Germinal center (tissue), 1 donor: Measurements from ENCODE around the gene AGPAT1.

Experiments
- DNase-seq: peaks from one replicate; pipeline ENCODE4 v3.0.0; 2012; ENCODE audit warnings: mixed read lengths, low spot score

The AGPAT1 gene

GRCh38 chr6:32168807-32169591 lies 6.9 kb downstream of the AGPAT1 start:
- no peak for DNase-seq

GRCh38 chr6:32168350-32168749 lies 7.5 kb downstream of the AGPAT1 start:
- DNase-seq, result no peak

- DNase-seq, result no peak
Measured at GRCh38 chr6:32167761-32168262, 8.1 kb downstream of the AGPAT1 start.

- no peak for DNase-seq
Measured at GRCh38 chr6:32167154-32167760, 8.6 kb downstream of the AGPAT1 start.

GRCh38 chr6:32166411-32167061 lies 9.3 kb downstream of the AGPAT1 start:
- DNase-seq, result no peak

- no peak for DNase-seq
Measured at GRCh38 chr6:32164295-32164694, 11.6 kb downstream of the AGPAT1 start, which contains the start of gene EGFL8. TSS of gene EGFL8 (plus strand) at chr6:32164595. CDS start at chr6:32166166, 1,571 bp downstream.

- DNase-seq, result no peak
Measured at GRCh38 chr6:32163559-32164258, 12.2 kb downstream of the AGPAT1 start.

- DNase-seq, result no peak
Measured at GRCh38 chr6:32158052-32158451, 17.8 kb downstream of the AGPAT1 start.

GRCh38 chr6:32156891-32157290 lies 19.0 kb downstream of the AGPAT1 start:
- DNase-seq, result no peak

- peak; percentile 85 for DNase-seq
Measured at GRCh38 chr6:32154514-32155161, 21.2 kb downstream of the AGPAT1 start.

- peak; percentile 37 for DNase-seq
Measured at GRCh38 chr6:32153564-32154513, 22.0 kb downstream of the AGPAT1 start, which contains the start of gene PPT2. TSS of gene PPT2 (plus strand) at chr6:32154141. CDS start at chr6:32154595, 454 bp downstream.

- DNase-seq, result no peak
Measured at GRCh38 chr6:32152769-32153563, 22.9 kb downstream of the AGPAT1 start.

- DNase-seq, result no peak
Measured at GRCh38 chr6:32151863-32152768, 23.8 kb downstream of the AGPAT1 start, which contains the start of gene PRRT1. TSS of gene PRRT1 (minus strand) at chr6:32151939. CDS start at chr6:32151827, 112 bp downstream.

GRCh38 chr6:32151181-32151862 lies 24.6 kb downstream of the AGPAT1 start:
- no peak for DNase-seq

- DNase-seq, result no peak
Measured at GRCh38 chr6:32149932-32150870, 25.7 kb downstream of the AGPAT1 start.

- DNase-seq, result no peak
Measured at GRCh38 chr6:32149092-32149755, 26.7 kb downstream of the AGPAT1 start.
